Gastroesophageal sphincter (tissue), 4 donors: Measurements from ENCODE around the gene NUF2. TPM values are rescaled to one million over a fixed set of nuclear protein-coding genes. Genes with fewer than 3 reads are reported as not detected.
"Not testable (repeated sequence)": the region's sequence is repeated elsewhere in the genome, so short reads cannot be mapped to it uniquely, and the experiment has no call there.

Experiments used
- ATAC-seq: fragments of 150-250 bp; one replicate; pipeline ENCODE4 v1.9.1; 2016; ENCODE audit warnings: mild to moderate bottlenecking, moderate library complexity
- H3K27ac ChIP-seq, 4 donors: fragments of 200-600 bp; sonication (generic) in 3 of 4; 1 replicate in 3 of 4; 2 replicates in 1 of 4; pipeline ENCODE4 v1.5.1; 2016 to 2019
- H3K27me3 ChIP-seq: fragments of 200-600 bp; sonication (generic); one replicate; pipeline ENCODE4 v1.5.1; 2019
- H3K36me3 ChIP-seq, 2 donors: fragments of 200-600 bp; sonication (generic); one replicate each; pipeline ENCODE4 v1.5.1; 2019; ENCODE audit warnings: control low read depth in 1 of 2
- H3K4me1 ChIP-seq, 3 donors: fragments of 200-600 bp; sonication (generic); 1 replicate in 2 of 3; 2 replicates in 1 of 3; pipeline ENCODE4 v1.5.1; 2016 to 2019; ENCODE audit warnings: control low read depth in 2 of 3
- H3K4me3 ChIP-seq, 2 donors: fragments of 200-600 bp; sonication (generic); one replicate each; pipeline ENCODE4 v1.5.1; 2019; ENCODE audit warnings: mild to moderate bottlenecking in 1 of 2, moderate library complexity in 1 of 2
- H3K9me3 ChIP-seq, 3 donors: fragments of 200-600 bp; sonication (generic); one replicate each; pipeline ENCODE4 v1.5.1; 2017 to 2019; ENCODE audit warnings: control low read depth in 2 of 3
- CTCF ChIP-seq, 4 experiments: fragments of 200-600 bp in 2 of 4; fragments of 450-650 bp in 2 of 4; sonication (generic) in 1 of 4; IDR thresholded peaks; one replicate each; pipeline ENCODE4 v1.5.1; 2017 to 2019; ENCODE audit warnings: antibody characterized with exemption in 4 of 4, mild to moderate bottlenecking in 2 of 4, moderate library complexity in 2 of 4
- EP300 ChIP-seq: sonication (generic); formaldehyde crosslinking; IDR thresholded peaks from one replicate; pipeline ENCODE4 v1.6.1; 2017; ENCODE audit warnings: antibody characterized with exemption, mild to moderate bottlenecking
- POLR2A ChIP-seq, 2 donors: fragments of 450-650 bp; IDR thresholded peaks; one replicate each; pipeline ENCODE4 v1.6.1; 2017; ENCODE audit warnings: antibody characterized with exemption in 2 of 2, mild to moderate bottlenecking in 2 of 2, moderate library complexity in 1 of 2
- POLR2AphosphoS5 ChIP-seq: sonication (generic); formaldehyde crosslinking; IDR thresholded peaks from one replicate; pipeline ENCODE4 v1.6.1; 2017; ENCODE audit warnings: antibody characterized with exemption
- WGBS, 2 donors: methylation state at CpG; one replicate each; pipeline ENCODE4 v1.1.5; 2018; ENCODE audit warnings: low coverage in 1 of 2; 5-methylcytosine and 5-hydroxymethylcytosine counted together
- total RNA-seq, 4 donors: library from RNA; depleted of rRNA; stranded (reverse); fragments of >200 nt; gene quantifications; one replicate each; pipeline ENCODE4 v1.1.0, GENCODE V29; 2016

Gene NUF2
- total RNA-seq, 4 donors from 2014 or later, result 0.94 to 1.7 TPM; not detected in 2

- H3K27me3 ChIP-seq, result no peaks in the 10 kb centered on the region
- TF ChIP-seq EP300 (no peak), POLR2A (IDR thresholded peaks at IDR 0.05) (no peak), POLR2AphosphoS5 (no peak), CTCF (IDR thresholded peaks at IDR 0.05) (no peak)
- no peaks in the 10 kb centered on the region for H3K9me3 ChIP-seq
- no peak overlapping the region for H3K4me3 ChIP-seq
- H3K36me3 ChIP-seq, result peaks cover 0 to 20% of the 10 kb centered on the region in 2 donors
- 88% methylated on average over 1 of the region's 1 CpG; no CpG with 5 or more reads in 1 of the 2 donors for WGBS, 2 donors
- no peak for ATAC-seq
- H3K4me1 ChIP-seq, result no peaks in the 10 kb centered on the region
- no peak overlapping the region for H3K27ac ChIP-seq
Observed at GRCh38 chr1:163308811-163309210, 12.9 kb upstream of the NUF2 start.

GRCh38 chr1:163315773-163316374, 5.9 kb upstream of the NUF2 start:
- ATAC-seq, result no peak
- Histone ChIP-seq H3K27ac (no peak overlapping the region), H3K9me3 (no peaks in the 10 kb centered on the region), H3K27me3 (no peaks in the 10 kb centered on the region), H3K4me1 (peaks cover 2 to 14% (median 3%) of the 10 kb centered on the region in 3 donors), H3K36me3 (peaks cover 0 to 33% of the 10 kb centered on the region in 2 donors), H3K4me3 (no peak overlapping the region)
- peak; percentile 71 to 82 (median 75) for TF ChIP-seq CTCF (IDR thresholded peaks at IDR 0.05)
- no peak for TF ChIP-seq EP300
- no peak for TF ChIP-seq POLR2AphosphoS5
- TF ChIP-seq POLR2A (IDR thresholded peaks at IDR 0.05), result no peak
- WGBS, 2 donors, result 36 to 37% methylated on average over 6 of the region's 6 CpGs

GRCh38 chr1:163320891-163321290, 863 bp upstream of the NUF2 start:
- Histone ChIP-seq H3K9me3 (no peaks in the 10 kb centered on the region), H3K27me3 (no peaks in the 10 kb centered on the region), H3K27ac (peak overlapping the region; percentile 79 to 88 (median 84)), H3K4me1 (peaks cover 9 to 22% (median 10%) of the 10 kb centered on the region in 3 donors), H3K4me3 (peak overlapping the region; percentile 62 to 97), H3K36me3 (peaks cover 0 to 28% of the 10 kb centered on the region in 2 donors)
- TF ChIP-seq POLR2A (IDR thresholded peaks at IDR 0.05) (no peak), CTCF (IDR thresholded peaks at IDR 0.05) (no peak), POLR2AphosphoS5 (no peak), EP300 (no peak)
- no peak for ATAC-seq
- WGBS, 2 donors, result 31 to 37% methylated on average over 3 of the region's 3 CpGs

- peaks cover 9 to 21% (median 10%) of the 10 kb centered on the region in 3 donors for H3K4me1 ChIP-seq
- not testable (repeated sequence) for H3K9me3 ChIP-seq, H3K27me3 ChIP-seq, H3K27ac ChIP-seq, ATAC-seq, H3K4me3 ChIP-seq, H3K36me3 ChIP-seq
- 67 to 100% methylated on average over 2 to 3 of the region's 3 CpGs for WGBS, 2 donors
Observed at GRCh38 chr1:163323339-163323738, 1.6 kb downstream of the NUF2 start.

GRCh38 chr1:163331116-163331515, 9.4 kb downstream of the NUF2 start:
- ATAC-seq, result no peak

More at GRCh38 chr1:163331116-163331515, 9.4 kb downstream of the NUF2 start:
- Histone ChIP-seq H3K9me3 (no peaks in the 10 kb centered on the region), H3K4me1 (no peaks in the 10 kb centered on the region), H3K4me3 (no peak overlapping the region), H3K27ac (no peak overlapping the region), H3K36me3 (no peaks in the 10 kb centered on the region), H3K27me3 (no peaks in the 10 kb centered on the region)
- TF ChIP-seq POLR2A (IDR thresholded peaks at IDR 0.05), result no peak
- no peak for TF ChIP-seq POLR2AphosphoS5
- no peak for TF ChIP-seq EP300
- no peak for TF ChIP-seq CTCF (IDR thresholded peaks at IDR 0.05)
- 100% methylated on average over 2 of the region's 2 CpGs; no CpG with 5 or more reads in 1 of the 2 donors for WGBS, 2 donors
